GM12873 (cell line): ENCODE data around the gene CPEB2.

Source experiments
- TF ChIP-seq, protein P1 (sequence below): IDR thresholded peaks from 2 replicates; pipeline ENCODE4 v1.5.1; 2012; ENCODE audit warnings: low read depth, mild to moderate bottlenecking, moderate library complexity, low read length, control low read depth; ENCODE audit not compliant: insufficient read depth; ENCODE audit errors: missing control alignments

The CPEB2 gene

DNA sequence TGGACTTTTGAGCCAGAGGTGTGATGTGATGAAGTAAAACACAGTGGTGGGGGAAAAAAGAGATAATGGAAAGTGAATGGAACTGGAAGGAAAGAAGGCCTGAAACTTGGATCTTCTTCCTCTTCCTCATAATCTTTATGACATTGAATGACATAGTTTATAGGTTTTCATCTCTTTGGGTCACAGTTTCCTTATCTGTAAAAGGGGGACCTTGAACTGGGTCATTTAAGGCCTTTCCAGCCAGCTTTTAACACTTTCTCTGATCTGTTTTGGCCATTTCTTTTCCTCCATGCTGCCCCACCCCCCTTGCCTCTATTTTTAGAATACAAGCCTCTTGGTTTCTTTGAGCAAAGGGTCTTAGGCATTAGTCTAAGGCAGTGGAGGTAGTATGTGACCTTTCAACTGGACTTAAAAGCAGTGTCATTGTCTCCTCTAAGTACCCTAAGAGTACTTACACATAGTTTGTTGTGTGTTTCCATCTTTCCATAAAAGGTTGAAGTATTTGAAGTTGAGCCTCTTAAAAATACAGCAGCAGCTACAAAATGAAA is 7.8 kb downstream of the CPEB2 start:
- TF ChIP-seq, protein P1, sequence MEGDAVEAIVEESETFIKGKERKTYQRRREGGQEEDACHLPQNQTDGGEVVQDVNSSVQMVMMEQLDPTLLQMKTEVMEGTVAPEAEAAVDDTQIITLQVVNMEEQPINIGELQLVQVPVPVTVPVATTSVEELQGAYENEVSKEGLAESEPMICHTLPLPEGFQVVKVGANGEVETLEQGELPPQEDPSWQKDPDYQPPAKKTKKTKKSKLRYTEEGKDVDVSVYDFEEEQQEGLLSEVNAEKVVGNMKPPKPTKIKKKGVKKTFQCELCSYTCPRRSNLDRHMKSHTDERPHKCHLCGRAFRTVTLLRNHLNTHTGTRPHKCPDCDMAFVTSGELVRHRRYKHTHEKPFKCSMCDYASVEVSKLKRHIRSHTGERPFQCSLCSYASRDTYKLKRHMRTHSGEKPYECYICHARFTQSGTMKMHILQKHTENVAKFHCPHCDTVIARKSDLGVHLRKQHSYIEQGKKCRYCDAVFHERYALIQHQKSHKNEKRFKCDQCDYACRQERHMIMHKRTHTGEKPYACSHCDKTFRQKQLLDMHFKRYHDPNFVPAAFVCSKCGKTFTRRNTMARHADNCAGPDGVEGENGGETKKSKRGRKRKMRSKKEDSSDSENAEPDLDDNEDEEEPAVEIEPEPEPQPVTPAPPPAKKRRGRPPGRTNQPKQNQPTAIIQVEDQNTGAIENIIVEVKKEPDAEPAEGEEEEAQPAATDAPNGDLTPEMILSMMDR = no peak

DNA sequence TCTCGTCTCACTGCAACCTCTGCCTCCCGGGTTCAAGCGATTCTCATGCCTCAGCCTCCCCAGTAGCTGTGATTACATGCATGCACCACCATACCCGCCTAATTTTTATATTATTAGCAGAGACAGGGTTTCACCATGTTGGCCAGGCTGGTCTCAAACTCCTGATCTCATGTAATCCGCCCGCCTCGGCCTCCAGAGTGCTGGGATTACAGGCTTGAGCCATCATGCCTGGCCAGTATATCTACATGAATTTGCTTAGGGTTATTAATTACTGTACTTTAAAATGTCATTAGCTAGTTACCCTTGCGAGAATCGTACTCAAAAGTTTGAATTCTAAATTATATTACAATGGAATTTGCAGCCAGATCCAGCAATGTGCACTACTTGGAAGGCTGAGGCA is 8.9 kb downstream of the CPEB2 start:
- TF ChIP-seq, protein P1 = no peak

DNA sequence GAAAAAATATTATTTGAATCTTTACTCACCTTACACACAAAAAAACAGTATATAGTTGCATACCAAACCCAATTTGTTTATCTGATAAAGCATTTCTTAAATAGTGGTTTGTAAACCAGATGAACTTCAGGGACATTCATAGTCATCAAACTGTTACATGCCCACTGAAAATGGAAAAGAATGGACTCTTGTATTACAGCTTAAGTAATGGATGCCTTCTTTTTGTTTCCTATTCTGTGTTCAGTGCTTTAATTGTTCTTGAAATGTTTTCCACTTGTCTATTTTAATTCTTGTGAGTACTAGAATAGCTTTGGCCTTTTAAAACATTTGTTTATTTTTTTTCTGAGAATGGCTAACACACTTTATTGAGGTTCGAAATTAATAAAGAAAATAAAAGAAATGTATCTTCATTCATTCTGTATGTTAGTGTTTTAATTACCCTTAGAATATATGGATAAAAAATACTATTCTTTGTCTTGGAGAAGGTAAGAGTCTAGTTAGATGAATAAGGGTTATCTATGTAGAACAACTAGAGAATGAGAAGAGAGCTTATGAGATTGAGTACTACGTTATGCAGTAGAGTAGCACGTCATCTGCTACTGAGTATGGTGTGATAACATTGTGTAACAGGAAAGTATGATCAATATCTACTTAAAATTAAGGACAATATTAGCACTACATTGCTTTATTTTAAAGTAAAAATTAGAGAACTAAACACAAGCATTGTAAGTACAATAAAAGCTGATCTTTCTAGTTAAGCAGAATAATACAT is 9.9 kb downstream of the CPEB2 start:
- TF ChIP-seq, protein P1 = no peak

DNA sequence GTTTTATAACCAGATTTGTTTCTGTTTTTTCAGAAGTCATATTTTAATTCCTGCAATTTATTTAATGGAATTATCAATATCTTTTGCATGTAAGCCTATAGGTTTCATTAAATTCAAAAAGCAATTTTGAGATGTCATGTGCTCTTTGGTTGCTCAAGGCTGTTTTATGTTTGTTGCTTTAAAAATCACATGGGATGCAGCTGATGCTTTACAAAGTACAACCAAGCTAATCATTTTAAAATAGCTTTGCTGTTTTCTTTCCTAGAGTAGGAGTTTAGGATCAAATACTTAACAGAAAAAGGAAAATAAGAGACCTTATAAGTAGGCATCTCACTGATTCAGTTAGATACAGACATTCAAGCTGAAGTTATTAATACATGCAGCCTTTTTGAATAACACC is 11.3 kb downstream of the CPEB2 start:
- TF ChIP-seq, protein P1 = no peak

DNA sequence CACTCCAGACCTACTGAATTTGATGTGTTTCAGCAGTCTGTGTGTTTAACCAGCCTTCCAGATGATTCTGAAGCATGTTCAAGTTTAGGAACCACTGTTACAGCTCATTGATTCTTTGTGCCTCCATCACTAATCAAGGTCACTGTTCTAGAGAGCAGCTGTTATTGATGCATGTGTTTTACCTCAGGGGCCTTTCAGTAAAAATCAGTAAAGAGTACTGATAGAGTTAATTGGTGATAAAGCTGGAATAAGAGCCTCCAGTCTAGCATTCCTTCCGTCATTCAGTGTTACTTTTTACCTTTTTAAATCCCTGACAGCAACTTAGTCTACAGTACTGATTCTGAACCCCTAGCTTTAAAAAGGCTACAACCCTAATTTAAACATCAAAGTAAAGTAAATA is 12.9 kb downstream of the CPEB2 start:
- TF ChIP-seq, protein P1 = no peak

DNA sequence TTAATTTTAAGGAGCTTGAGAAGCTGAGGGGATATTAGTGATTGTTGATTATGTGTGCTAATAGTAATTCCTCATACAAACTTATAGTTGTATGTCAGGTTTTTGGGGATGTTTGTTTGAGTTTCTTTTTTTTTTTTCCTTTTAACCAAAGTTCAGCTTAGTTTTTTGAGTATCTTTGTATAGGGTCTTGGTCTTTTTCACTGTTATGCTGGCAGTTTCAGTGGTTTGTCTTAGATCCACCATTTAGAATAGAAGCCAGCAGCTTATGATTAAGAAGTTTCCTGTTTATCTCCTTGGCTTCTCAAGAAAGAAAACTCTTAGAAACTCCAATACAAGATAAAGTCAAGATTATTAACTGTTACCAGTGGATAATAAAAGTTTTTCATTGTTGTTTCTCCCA is 16.1 kb downstream of the CPEB2 start:
- TF ChIP-seq, protein P1 = no peak

DNA sequence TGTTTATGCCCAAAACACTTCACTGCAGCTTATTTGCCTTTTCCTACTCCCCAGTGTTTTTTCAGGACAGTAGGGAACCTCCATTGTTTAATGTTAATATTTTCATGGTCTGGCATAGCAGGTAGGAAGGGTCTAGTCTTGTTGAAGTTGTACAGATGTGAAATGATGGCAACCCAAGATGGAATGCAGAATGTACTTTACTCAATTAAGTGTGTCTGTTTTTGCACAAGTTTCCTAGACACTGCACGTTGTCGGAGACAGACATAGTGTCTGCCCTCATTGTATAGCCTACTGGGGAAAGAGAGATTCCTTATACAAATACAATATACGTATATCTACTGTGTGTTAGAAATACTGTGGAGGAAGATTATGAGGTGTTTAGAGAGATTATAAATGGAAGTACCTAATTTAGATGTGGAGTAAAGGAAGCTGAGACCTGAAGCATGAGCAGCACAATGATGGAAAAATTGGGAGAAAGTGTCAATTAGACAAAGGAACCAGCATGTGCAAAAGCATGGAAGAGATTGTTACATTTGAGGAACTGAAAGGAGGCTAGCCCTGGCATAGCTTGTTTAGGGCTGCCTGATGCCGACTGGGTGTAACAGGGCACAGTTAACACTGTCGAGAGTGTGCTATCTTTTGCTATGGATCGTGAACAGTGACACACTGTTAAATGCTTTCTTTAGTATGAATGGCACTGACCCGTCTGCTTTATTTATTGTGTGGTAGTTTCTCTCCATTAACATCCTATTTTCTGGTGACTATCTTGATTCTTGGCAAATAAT is 18.4 kb downstream of the CPEB2 start:
- TF ChIP-seq, protein P1 = no peak
